ENCODE results near the gene IFRD2.

The IFRD2 gene

GRCh38 chr3:50271314-50271936, 20.8 kb downstream of the IFRD2 start:
- H3K27ac ChIP-seq, result peak overlapping the region; percentile 41
- TF ChIP-seq, protein P1, sequence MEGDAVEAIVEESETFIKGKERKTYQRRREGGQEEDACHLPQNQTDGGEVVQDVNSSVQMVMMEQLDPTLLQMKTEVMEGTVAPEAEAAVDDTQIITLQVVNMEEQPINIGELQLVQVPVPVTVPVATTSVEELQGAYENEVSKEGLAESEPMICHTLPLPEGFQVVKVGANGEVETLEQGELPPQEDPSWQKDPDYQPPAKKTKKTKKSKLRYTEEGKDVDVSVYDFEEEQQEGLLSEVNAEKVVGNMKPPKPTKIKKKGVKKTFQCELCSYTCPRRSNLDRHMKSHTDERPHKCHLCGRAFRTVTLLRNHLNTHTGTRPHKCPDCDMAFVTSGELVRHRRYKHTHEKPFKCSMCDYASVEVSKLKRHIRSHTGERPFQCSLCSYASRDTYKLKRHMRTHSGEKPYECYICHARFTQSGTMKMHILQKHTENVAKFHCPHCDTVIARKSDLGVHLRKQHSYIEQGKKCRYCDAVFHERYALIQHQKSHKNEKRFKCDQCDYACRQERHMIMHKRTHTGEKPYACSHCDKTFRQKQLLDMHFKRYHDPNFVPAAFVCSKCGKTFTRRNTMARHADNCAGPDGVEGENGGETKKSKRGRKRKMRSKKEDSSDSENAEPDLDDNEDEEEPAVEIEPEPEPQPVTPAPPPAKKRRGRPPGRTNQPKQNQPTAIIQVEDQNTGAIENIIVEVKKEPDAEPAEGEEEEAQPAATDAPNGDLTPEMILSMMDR (conservative IDR thresholded peaks at IDR 0.05), result no peak
- TF ChIP-seq ZFX (IDR thresholded peaks at IDR 0.05), result no peak

- H3K27ac ChIP-seq, result peak overlapping the region; percentile 41
- no peak for TF ChIP-seq ZFX (IDR thresholded peaks at IDR 0.05)
- TF ChIP-seq, protein P1 (conservative IDR thresholded peaks at IDR 0.05), result no peak
Observed at GRCh38 chr3:50270422-50271224, 21.6 kb downstream of the IFRD2 start.

DNA sequence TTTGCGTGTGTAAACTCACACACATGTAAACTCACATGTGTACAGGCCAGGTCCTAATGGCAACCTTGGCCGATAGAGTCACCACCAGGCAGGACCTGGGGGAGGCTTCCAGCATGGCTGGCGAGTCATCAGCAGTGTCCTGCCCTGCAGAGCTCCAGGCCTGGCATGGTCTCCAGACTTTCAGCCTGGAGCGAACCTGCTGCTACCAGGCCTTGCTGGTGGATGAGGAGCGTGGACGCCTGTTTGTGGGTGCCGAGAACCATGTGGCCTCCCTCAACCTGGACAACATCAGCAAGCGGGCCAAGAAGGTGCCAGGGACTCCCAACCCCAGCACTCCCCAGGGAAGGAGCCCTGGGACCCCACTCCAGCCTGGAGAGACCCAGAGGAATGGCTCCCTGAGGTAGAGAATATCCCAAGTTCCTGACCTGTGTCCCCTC, 22.2 kb downstream of the IFRD2 start:
- H3K27ac ChIP-seq, result peak overlapping the region; percentile 41

DNA sequence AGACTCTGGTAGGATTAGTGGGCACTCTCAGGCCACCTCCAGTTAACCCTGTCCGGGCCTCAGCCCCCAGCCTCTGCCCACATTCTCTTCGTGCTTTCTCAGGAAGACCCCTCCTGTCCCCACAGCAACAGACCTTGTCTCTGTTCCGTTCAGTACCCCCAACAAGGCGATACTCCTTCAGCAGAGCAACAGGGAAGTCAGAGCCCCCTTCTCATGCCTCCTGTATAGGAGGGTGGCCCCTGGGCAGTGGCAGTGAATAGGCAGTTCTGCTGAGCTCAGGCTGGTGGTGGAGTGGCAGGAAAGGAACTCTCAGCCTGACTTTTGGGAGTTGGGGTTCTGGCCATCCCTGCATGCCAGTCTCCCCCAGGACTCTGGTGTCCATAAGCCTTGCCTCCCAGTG, 22.8 kb downstream of the IFRD2 start:
- H3K27ac ChIP-seq, result peak overlapping the region; percentile 41; the same call in 1 of the 2 replicates
- TF ChIP-seq, protein P1 (conservative IDR thresholded peaks at IDR 0.05), result no peak
- TF ChIP-seq ZFX (IDR thresholded peaks at IDR 0.05), result no peak

More for the DNA sequence above, 22.2 kb downstream of the IFRD2 start:
- no peak for TF ChIP-seq ZFX (IDR thresholded peaks at IDR 0.05)
- TF ChIP-seq, protein P1 (conservative IDR thresholded peaks at IDR 0.05), result no peak

DNA sequence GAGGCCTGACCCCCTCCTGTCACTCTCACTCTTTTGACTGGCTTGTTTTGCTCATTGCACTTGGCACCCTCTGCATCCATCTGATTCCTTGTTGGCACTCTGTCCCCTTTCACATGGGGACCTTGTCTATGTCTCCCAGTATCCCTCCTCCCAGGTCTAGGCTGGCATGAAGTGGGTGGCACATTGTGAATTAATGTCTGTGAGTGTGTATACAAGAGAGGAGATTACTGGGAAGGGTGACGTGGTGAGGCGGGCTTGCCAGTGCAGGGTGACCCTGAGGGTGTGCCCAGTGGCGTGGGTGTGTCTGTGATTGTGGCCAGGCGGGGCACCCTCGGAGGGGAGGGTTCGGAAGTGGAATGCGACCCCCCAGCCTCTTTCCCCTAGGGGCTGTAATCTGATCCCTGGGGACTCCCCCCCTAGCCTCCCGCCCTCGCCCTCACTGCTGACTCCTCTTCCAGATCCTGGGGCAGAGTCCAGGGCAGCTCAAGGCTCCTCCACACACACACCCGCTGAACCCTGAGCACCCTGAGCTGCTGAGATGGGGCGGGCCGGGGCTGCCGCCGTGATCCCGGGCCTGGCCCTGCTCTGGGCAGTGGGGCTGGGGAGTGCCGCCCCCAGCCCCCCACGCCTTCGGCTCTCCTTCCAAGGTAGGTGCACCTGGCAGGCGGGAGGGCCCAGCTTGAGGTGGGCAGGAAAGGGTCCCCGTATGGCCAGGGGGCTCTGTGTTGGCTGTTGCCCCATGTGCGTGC, 23.4 kb downstream of the IFRD2 start, which contains the start of gene SEMA3B:
Gene SEMA3B, plus strand, starts transcription at position 445 of the 749 bp plus-strand sequence. Its CDS starts 94 bp downstream, at position 539.
- TF ChIP-seq, protein P1 (conservative IDR thresholded peaks at IDR 0.05), result no peak
- no peak for TF ChIP-seq ZFX (IDR thresholded peaks at IDR 0.05)
- H3K27ac ChIP-seq, result peak within 1 kb of the TSS; percentile 41

DNA sequence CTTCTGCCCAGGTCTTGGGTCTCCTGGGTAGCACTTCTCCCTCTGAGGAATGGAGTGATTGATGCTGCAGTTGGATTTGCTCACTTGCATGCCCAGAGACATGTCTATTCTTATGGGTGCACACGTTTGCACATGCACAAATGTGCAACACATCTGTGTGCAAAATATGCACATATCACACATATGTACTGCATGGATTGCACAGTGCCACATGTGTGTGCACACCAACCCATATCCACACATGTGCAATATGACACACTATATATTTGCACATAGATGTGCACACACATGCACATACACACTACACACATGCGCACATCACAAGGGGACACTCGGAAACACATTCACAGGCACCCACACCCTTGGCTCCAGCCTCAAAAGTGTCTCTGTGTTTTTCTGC, 24.0 kb downstream of the IFRD2 start:
- H3K27ac ChIP-seq, result no peak overlapping the region

More for the DNA sequence above, 24.0 kb downstream of the IFRD2 start:
- TF ChIP-seq, protein P1 (conservative IDR thresholded peaks at IDR 0.05), result no peak
- no peak for TF ChIP-seq ZFX (IDR thresholded peaks at IDR 0.05)
